Loucy (cell line): ENCODE measurements around the gene PLEKHG4B.
"Not testable (repeated sequence)": the region's sequence is repeated elsewhere in the genome, so short reads cannot be mapped to it uniquely, and the experiment has no call there.

Source experiments
- EZH2phosphoT487 ChIP-seq: fragments of 200-600 bp; IDR thresholded peaks from 2 replicates; pipeline ENCODE4 v1.6.1; 2018; ENCODE audit warnings: antibody characterized with exemption, mild to moderate bottlenecking, moderate library complexity, borderline replicate concordance
- TF ChIP-seq, protein P1 (sequence below): fragments of 200-600 bp; sonication (generic); conservative IDR thresholded peaks from 2 replicates; pipeline ENCODE4 v1.5.1; 2014; ENCODE audit warnings: mild to moderate bottlenecking, antibody characterized with exemption, low read length

- TF ChIP-seq, protein P1, sequence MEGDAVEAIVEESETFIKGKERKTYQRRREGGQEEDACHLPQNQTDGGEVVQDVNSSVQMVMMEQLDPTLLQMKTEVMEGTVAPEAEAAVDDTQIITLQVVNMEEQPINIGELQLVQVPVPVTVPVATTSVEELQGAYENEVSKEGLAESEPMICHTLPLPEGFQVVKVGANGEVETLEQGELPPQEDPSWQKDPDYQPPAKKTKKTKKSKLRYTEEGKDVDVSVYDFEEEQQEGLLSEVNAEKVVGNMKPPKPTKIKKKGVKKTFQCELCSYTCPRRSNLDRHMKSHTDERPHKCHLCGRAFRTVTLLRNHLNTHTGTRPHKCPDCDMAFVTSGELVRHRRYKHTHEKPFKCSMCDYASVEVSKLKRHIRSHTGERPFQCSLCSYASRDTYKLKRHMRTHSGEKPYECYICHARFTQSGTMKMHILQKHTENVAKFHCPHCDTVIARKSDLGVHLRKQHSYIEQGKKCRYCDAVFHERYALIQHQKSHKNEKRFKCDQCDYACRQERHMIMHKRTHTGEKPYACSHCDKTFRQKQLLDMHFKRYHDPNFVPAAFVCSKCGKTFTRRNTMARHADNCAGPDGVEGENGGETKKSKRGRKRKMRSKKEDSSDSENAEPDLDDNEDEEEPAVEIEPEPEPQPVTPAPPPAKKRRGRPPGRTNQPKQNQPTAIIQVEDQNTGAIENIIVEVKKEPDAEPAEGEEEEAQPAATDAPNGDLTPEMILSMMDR, result not testable (repeated sequence)
- not testable (repeated sequence) for TF ChIP-seq EZH2phosphoT487
Measured at GRCh38 chr5:60250-60649, 31.7 kb upstream of the PLEKHG4B start.
